GM19452 (cell line): ENCODE data around the gene SVOP.
"Not testable (repeated sequence)": the region's sequence is repeated elsewhere in the genome, so short reads cannot be mapped to it uniquely, and the experiment has no call there.

Experiments
- ATAC-seq: cut with Tn5 transposase; IDR thresholded peaks from one replicate; pipeline ENCODE4 v1.9.1; 2021; ENCODE audit not compliant: unreplicated experiment

Gene SVOP

DNA sequence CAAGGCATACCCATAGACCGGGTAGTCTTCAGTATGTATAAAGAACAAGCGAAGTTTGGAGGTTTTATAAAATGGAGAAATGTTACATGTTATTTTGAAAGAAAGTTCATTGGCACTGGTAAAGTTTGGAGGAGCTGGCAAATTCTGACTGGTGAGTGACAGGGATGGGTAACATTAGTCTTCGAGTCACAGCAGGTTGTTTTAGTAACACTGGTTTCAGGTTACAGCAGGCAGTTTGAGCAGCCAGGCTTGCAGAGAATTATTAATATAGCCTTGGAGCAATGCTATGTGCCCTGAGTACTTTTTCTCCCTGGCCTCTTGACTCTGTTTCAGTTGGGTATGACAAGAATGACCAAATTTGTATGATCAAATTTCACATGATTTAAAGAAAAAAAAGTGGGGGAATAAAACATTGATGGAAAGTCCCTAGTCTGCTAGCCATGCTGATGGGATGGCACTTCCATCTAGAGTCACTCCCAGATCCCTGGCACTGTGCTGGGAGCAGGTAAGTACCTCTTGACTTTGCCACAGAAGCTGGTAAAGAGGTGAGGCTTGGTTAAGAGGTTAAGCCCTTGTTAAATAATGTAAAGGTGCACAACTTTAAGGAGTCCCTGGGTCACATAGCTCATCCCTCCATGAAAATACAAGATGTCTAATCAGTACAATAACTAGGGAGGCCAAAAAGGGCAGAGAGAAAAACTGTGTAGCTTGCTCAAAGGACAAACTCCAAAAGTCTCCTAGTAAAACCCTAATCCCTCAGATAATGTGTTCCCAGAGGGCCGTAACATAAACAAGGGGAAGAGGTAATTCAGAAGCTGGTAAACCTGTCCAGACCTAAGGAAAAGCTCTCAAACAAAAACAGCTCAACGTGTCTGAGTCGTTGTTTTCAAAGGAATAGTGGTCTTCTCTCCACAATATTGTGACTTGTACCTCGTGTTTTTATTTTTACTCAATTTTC, 12.7 kb upstream of the SVOP start:
- no peak for ATAC-seq

DNA sequence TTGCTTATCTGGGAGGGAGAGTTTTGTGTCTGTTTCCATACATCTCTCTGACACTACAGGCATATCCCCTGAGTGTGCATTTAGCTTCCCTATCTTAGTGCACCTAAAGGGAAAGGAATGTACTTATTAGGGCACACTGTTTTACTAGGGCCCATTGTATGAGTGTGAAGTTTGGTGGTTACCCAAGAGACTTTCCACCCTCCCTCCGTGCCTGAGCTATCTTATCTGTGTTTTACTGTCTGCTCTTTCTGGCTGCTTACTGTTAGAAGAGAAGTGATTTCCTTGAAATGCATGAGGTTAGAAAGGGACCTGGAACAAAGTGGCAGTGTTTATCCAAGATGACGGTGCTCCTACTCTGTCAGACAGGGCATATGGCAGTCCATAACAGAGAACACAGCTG, 8.5 kb upstream of the SVOP start:
- no peak for ATAC-seq

GRCh38 chr12:109028624-109029023, 7.8 kb upstream of the SVOP start:
- ATAC-seq, result not testable (repeated sequence)

- ATAC-seq, result no peak
Observed at GRCh38 chr12:109027767-109028166, 6.9 kb upstream of the SVOP start.

- ATAC-seq, result no peak
Observed at GRCh38 chr12:109020146-109020795, 597 bp downstream of the SVOP start.

DNA sequence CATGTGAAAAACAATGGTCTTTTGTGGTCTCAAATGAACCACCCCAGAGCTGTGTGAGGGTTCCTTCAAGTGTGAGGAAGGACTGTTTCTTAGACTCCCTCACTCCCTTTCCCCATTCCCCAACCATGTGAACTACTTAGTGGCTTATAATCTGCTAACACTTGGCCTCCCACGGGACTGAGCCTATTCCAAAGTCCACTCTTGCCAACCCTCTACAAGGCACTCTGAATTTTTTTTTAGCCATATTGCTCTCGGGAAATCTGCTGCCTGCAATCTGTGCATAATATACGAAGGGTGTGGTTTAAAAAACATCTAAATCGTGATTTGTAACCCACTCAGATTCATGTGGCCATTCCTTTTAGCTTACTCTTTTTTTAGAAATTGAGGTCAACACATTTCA, 2.6 kb downstream of the SVOP start:
- ATAC-seq, result no peak

DNA sequence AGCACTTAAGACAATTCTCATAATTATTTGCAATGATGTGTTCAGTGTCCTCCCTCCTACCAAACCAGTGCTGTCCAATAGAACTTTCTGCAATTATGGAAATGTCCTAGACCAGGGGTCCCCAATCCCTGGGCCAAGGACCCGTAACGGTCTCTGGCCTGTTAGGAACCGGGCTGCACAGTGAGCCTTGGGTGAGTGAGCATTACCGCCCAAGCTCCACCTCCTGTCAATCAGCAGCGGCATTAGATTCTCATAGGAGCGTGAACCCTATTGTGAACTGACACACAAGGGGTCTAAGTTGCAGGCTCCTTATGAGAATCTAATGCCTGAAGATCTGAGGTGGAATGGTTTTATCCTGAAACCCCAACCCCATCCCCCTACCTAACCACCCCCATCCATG, 3.9 kb downstream of the SVOP start:
- ATAC-seq, result no peak

DNA sequence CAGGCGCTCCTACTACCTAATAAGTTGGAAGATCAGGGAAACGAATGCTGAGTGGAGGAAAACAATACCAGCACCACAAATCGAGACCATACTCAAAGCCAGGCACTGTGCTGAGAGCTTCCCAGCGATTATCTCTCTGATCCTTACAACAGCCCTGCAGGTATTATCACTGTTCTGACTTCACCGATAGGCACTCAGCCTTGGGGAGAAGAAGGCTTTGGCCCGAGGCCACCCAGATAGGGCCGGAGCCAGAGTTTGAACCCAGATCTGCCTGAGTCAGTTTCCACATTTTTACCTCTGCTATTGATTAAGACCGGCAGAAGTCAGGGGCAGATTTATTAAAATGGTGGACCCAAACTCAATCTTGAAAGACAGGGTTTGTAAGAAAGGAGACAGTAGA, 4.9 kb downstream of the SVOP start:
- no peak for ATAC-seq

DNA sequence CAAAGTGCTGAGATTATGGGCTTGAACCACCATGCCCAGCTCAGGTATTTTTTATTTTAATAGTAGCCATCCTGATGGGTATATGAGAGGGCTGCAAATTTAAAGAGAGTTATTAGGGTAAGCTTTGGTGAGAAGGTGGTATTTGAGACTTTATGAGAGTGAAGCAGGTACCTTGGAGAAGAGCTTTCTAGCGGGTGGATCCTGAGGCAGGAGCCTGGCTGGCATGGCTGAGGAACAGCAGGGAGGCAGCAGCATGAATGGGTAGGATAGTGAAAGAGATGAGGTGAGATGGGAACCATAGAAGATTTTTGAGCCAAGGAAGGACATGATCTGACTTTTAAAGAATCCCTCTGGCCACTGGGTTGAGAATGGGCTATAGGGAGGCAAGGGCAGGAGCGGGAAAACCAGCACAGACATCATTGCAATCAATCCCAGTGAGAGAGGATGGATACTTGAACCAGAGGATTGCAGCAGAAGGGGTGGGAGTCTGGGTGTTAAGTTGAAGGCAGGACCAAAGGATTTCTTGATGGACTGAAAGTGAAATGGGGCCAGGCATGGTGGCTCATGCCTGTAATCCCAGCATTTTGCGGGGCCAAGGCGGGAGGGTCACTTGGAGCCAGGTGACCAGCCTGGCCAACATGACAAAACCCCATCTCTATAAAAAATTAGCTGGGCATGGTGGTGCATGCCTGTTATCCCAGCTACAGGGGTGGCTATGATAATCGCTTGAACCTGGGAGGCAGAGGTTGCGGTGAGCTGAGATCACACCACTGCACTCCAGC, 5.7 kb downstream of the SVOP start:
- ATAC-seq, result no peak

DNA sequence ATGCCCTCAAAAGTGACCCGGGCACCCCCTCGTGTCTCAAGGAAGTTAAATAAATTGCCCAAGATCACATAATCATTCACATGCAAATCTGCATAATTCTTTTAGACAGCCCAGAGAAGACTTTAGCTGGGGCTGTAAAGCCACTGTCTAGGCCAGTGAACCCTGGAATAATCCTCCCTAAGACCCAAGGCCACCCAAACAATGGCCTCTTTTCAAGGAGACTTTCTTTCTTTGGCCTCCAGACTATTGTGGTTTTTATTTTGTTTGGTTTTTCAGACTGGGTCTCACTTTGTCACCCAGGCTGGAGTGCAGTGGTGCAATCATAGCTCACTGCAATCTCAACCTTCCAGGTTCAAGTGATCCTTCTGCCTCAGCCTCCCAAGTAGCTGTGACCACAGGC, 10.6 kb downstream of the SVOP start:
- no peak for ATAC-seq

GRCh38 chr12:109009766-109010165, 11.1 kb downstream of the SVOP start:
- no peak for ATAC-seq

GRCh38 chr12:109004017-109004416, 16.9 kb downstream of the SVOP start:
- ATAC-seq, result no peak

- no peak for ATAC-seq
Observed at GRCh38 chr12:108996320-108996719, 24.5 kb downstream of the SVOP start.

DNA sequence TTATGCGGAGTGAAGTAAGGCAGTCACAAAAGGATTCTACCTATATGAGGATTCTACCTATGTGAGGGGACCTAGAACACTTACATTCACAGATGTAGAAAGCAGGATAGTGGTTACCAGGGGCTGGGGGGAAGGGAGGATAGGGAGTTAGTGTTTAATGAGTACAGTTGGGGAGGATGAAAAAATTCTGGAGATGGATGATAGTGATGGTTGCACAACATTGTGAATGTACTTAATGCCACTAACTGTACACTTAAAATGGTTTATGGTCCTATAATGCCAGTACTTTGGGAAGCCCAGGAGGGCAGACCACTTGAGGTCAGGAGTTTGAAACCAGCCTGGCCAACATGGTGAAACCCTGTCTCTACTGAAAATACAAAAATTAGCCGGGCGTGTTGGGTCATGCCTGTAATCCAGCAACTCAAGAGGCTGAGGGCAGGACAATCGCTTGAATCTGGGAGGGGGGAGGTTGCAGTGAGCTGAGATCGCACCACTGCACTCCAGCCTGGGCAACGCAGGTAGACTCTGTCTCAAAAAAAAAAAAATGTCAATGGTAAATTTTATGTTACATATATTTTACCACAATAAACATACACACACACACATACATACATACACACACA, 25.4 kb downstream of the SVOP start:
- no peak for ATAC-seq

- not testable (repeated sequence) for ATAC-seq
Observed at GRCh38 chr12:108990103-108990502, 30.8 kb downstream of the SVOP start.

DNA sequence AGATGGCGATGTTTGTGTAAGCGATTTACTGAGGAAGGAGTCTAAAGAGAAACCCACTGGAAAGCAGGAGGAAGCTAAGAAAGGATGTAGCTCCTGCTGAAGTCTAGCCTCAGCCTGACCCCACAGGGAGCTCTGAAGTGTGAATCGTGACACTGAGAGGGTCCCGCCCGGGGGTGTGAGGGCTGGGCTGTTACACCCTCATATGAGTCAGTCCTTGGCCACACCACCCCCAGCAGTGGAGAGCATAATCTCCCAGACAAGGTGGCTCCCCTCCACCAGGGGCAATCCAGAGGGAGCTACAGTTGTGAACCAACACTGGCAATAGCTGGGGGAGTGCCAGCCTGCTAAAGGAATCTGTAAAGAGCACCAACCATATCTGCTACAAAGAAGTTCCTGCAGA, 31.5 kb downstream of the SVOP start:
- ATAC-seq, result no peak

- no peak for ATAC-seq
Observed at GRCh38 chr12:108985750-108986149, 35.1 kb downstream of the SVOP start.

DNA sequence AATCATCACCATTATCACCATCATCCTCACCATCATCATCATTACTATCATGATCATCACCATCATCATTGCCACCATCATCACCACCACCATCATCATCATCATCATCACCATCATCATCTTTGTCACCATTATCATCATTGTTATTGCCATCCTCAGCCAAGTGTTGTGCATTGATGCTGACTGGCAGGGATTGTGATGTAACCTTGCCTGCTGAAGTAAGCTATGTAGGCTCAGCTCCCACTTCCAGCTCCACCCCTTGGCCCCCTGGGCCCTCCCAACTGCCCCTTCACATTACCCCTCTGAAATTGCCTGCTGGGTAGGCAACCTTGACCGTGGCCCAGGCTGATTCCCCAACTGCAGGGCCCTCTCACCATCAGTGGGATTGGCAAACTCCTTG, 37.6 kb downstream of the SVOP start:
- no peak for ATAC-seq

DNA sequence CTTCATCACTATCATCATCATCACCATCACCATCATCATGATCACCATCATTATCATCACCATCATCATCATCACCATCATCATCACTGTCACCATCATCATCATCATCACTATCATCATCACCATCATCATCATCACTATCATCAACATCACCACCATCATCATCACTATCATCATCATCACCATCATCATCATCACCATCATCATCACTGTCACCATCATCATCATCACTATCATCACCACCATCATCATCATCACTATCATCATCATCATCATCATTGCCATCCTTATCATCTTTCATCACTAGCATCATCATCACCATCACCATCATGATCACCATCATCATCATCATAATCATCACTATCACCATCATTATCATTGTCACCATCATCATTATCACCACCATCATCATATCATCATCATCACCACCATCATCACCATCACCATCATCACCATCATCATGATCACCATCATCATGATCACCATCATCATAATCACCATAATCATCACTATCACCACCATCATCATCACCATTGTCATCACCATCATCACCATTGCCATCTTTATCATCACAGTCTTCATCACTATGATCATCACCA, 38.1 kb downstream of the SVOP start:
- ATAC-seq, result no peak

GRCh38 chr12:108981835-108982234, 39.0 kb downstream of the SVOP start:
- ATAC-seq, result no peak
